Measurements from ENCODE around the gene FRAS1.

DNA sequence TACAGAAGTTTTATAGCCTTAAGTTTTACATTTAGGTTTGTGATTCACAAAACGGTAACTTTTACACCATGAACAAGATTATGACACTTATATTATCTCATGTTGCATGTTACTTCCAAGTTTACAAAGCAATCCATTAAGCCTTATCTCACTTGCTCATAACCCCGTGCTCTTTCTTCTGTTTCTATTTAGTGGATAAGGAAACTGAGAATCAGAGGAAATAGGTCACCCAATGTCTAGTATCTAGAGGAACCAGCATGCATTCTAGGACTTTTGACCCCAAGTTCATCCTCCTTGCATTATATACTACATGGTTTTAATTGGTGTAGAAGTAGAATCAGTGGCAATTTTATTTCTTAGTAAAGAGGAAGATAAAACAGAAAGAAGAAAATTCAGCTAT is 427.5 kb downstream of the FRAS1 start:
- TF ChIP-seq, protein P1, sequence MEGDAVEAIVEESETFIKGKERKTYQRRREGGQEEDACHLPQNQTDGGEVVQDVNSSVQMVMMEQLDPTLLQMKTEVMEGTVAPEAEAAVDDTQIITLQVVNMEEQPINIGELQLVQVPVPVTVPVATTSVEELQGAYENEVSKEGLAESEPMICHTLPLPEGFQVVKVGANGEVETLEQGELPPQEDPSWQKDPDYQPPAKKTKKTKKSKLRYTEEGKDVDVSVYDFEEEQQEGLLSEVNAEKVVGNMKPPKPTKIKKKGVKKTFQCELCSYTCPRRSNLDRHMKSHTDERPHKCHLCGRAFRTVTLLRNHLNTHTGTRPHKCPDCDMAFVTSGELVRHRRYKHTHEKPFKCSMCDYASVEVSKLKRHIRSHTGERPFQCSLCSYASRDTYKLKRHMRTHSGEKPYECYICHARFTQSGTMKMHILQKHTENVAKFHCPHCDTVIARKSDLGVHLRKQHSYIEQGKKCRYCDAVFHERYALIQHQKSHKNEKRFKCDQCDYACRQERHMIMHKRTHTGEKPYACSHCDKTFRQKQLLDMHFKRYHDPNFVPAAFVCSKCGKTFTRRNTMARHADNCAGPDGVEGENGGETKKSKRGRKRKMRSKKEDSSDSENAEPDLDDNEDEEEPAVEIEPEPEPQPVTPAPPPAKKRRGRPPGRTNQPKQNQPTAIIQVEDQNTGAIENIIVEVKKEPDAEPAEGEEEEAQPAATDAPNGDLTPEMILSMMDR (IDR thresholded peaks at IDR 0.05; ENCODE audit: poor library complexity, severe bottlenecking): no peak
- TF ChIP-seq MXI1 (conservative IDR thresholded peaks at IDR 0.05; ENCODE audit: poor library complexity, severe bottlenecking): no peak

All from neural cell (in vitro differentiated cells).